ENCODE data around the gene NAA60.

NAA60 gene

GRCh38 chr16:3469736-3470135 is 26.3 kb downstream of the NAA60 start:
- peaks cover under 1% of the 10 kb centered on the region for H3K4me1 ChIP-seq (ENCODE audit: insufficient read depth, low read length, poor library complexity, severe bottlenecking)
- no peak overlapping the region for H3K9ac ChIP-seq (ENCODE audit: low read depth, low read length, poor library complexity, severe bottlenecking)
- no peak overlapping the region for H2AFZ ChIP-seq (ENCODE audit: low read length)
- H3K9me2 ChIP-seq (replicated peaks; ENCODE audit: low read depth, low read length): no peaks in the 10 kb centered on the region
- peaks cover 62% of the 10 kb centered on the region; the same call in 1 of the 2 replicates for H3K79me2 ChIP-seq (ENCODE audit: insufficient read depth, low read length)
- no peak overlapping the region for H3K4me2 ChIP-seq (ENCODE audit: low read depth, low read length, poor library complexity, severe bottlenecking)
- no peak for TF ChIP-seq CTCF (conservative IDR thresholded peaks at IDR 0.05; ENCODE audit: low read length)
- no peak for TF ChIP-seq EZH2phosphoT487 (IDR thresholded peaks at IDR 0.05; ENCODE audit: borderline replicate concordance)
- no peaks in the 10 kb centered on the region for H3K27me3 ChIP-seq (ENCODE audit: insufficient read depth, low read length, poor library complexity, severe bottlenecking)
- no peaks in the 10 kb centered on the region for H3F3A ChIP-seq (ENCODE audit: low read depth)
- no peak overlapping the region for H3K4me3 ChIP-seq (ENCODE audit: low read length, poor library complexity, severe bottlenecking)
- H4K20me1 ChIP-seq (ENCODE audit: insufficient read depth, low read length, poor library complexity, severe bottlenecking): no peaks in the 10 kb centered on the region
- peaks cover 4% of the 10 kb centered on the region; the same call in 1 of the 2 replicates for H3K36me3 ChIP-seq (ENCODE audit: insufficient read depth, low read length)
- H3K9me3 ChIP-seq (ENCODE audit: insufficient read depth, low read depth, low read length): no peaks in the 10 kb centered on the region

GRCh38 chr16:3470723-3471122 is 27.2 kb downstream of the NAA60 start:
- TF ChIP-seq EZH2phosphoT487 (IDR thresholded peaks at IDR 0.05; ENCODE audit: borderline replicate concordance): no peak
- no peak for TF ChIP-seq CTCF (conservative IDR thresholded peaks at IDR 0.05; ENCODE audit: low read length)
- Histone ChIP-seq H2AFZ (ENCODE audit: low read length) (no peak overlapping the region), H3K4me2 (ENCODE audit: low read depth, low read length, poor library complexity, severe bottlenecking) (no peak overlapping the region), H3K27me3 (ENCODE audit: insufficient read depth, low read length, poor library complexity, severe bottlenecking) (no peaks in the 10 kb centered on the region), H3K9me2 (replicated peaks; ENCODE audit: low read depth, low read length) (no peaks in the 10 kb centered on the region), H3K36me3 (ENCODE audit: insufficient read depth, low read length) (peaks cover 4% of the 10 kb centered on the region; the same call in 1 of the 2 replicates), H3K79me2 (ENCODE audit: insufficient read depth, low read length) (peaks cover 56% of the 10 kb centered on the region; the same call in 1 of the 2 replicates), H4K20me1 (ENCODE audit: insufficient read depth, low read length, poor library complexity, severe bottlenecking) (no peaks in the 10 kb centered on the region), H3K9me3 (ENCODE audit: insufficient read depth, low read depth, low read length) (no peaks in the 10 kb centered on the region), H3K4me3 (ENCODE audit: low read length, poor library complexity, severe bottlenecking) (no peak overlapping the region), H3K9ac (ENCODE audit: low read depth, low read length, poor library complexity, severe bottlenecking) (no peak overlapping the region), H3F3A (ENCODE audit: low read depth) (no peaks in the 10 kb centered on the region), H3K4me1 (ENCODE audit: insufficient read depth, low read length, poor library complexity, severe bottlenecking) (no peaks in the 10 kb centered on the region)

- Histone ChIP-seq H4K20me1 (ENCODE audit: insufficient read depth, low read length, poor library complexity, severe bottlenecking) (no peaks in the 10 kb centered on the region), H3K9me3 (ENCODE audit: insufficient read depth, low read depth, low read length) (no peaks in the 10 kb centered on the region)
These were observed 28.2 kb downstream of the NAA60 start for GRCh38 chr16:3471518-3472176.

More at GRCh38 chr16:3471518-3472176, 28.2 kb downstream of the NAA60 start:
- H3K4me1 ChIP-seq (ENCODE audit: insufficient read depth, low read length, poor library complexity, severe bottlenecking): no peaks in the 10 kb centered on the region
- H3K27me3 ChIP-seq (ENCODE audit: insufficient read depth, low read length, poor library complexity, severe bottlenecking): no peaks in the 10 kb centered on the region
- H3K36me3 ChIP-seq (ENCODE audit: insufficient read depth, low read length): no peaks in the 10 kb centered on the region
- H2AFZ ChIP-seq (ENCODE audit: low read length): no peak overlapping the region
- no peak for TF ChIP-seq EZH2phosphoT487 (IDR thresholded peaks at IDR 0.05; ENCODE audit: borderline replicate concordance)
- TF ChIP-seq CTCF (conservative IDR thresholded peaks at IDR 0.05; ENCODE audit: low read length): no peak
- no peak overlapping the region for H3K4me2 ChIP-seq (ENCODE audit: low read depth, low read length, poor library complexity, severe bottlenecking)
- H3K9me2 ChIP-seq (replicated peaks; ENCODE audit: low read depth, low read length): no peaks in the 10 kb centered on the region
- H3K79me2 ChIP-seq (ENCODE audit: insufficient read depth, low read length): peaks cover 49% of the 10 kb centered on the region; the same call in 1 of the 2 replicates
- no peak overlapping the region for H3K4me3 ChIP-seq (ENCODE audit: low read length, poor library complexity, severe bottlenecking)
- no peak overlapping the region for H3K9ac ChIP-seq (ENCODE audit: low read depth, low read length, poor library complexity, severe bottlenecking)
- H3F3A ChIP-seq (ENCODE audit: low read depth): no peaks in the 10 kb centered on the region

All from Loucy (cell line).